Transverse colon (tissue), 4 donors: ENCODE data around the gene ZNF681. TPM values are rescaled to one million over a fixed set of nuclear protein-coding genes. Genes with fewer than 3 reads are reported as not detected.
"Not testable (repeated sequence)": the region's sequence is repeated elsewhere in the genome, so short reads cannot be mapped to it uniquely, and the experiment has no call there.

ENCODE experiments used
- DNase-seq: peaks from one replicate; pipeline ENCODE4 v3.0.0-alpha.2; 2019
- H3K27ac ChIP-seq, 4 donors: fragments of 200-600 bp; sonication (generic); 2 replicates each; pipeline ENCODE4 v1.5.1; 2016 to 2018; ENCODE audit warnings: inconsistent platforms in 4 of 4
- H3K27me3 ChIP-seq: fragments of 200-600 bp; sonication (generic); 2 replicates; pipeline ENCODE4 v1.5.1; 2017; ENCODE audit warnings: inconsistent platforms
- H3K36me3 ChIP-seq, 4 donors: fragments of 200-600 bp; sonication (generic); 2 replicates each; pipeline ENCODE4 v1.5.1; 2017 to 2019; ENCODE audit warnings: inconsistent platforms in 4 of 4
- H3K4me1 ChIP-seq, 4 donors: fragments of 200-600 bp; sonication (generic); 2 replicates each; pipeline ENCODE4 v1.5.1; 2017 to 2020; ENCODE audit warnings: inconsistent platforms in 4 of 4
- H3K4me3 ChIP-seq, 4 donors: fragments of 200-600 bp; sonication (generic); 1 replicate in 1 of 4; 2 replicates in 3 of 4; pipeline versions ENCODE4 v1.5.1 to v1.6.1; 2017 to 2019; ENCODE audit warnings: inconsistent platforms in 4 of 4
- H3K9me3 ChIP-seq, 2 donors: fragments of 200-600 bp; sonication (generic); 2 replicates each; pipeline ENCODE4 v1.5.1; 2017 to 2019; ENCODE audit warnings: inconsistent platforms in 2 of 2
- EP300 ChIP-seq: sonication (generic); formaldehyde crosslinking; IDR thresholded peaks from one replicate; pipeline ENCODE4 v1.6.1; 2017; ENCODE audit warnings: antibody characterized with exemption, low read depth
- POLR2A ChIP-seq: fragments of 450-650 bp; IDR thresholded peaks from one replicate; pipeline ENCODE4 v1.6.1; 2016; ENCODE audit warnings: antibody characterized with exemption, mild to moderate bottlenecking, moderate library complexity
- POLR2AphosphoS5 ChIP-seq, 3 donors: sonication (generic); formaldehyde crosslinking; IDR thresholded peaks; one replicate each; pipeline ENCODE4 v1.6.1; 2016; ENCODE audit warnings: antibody characterized with exemption in 3 of 3
- WGBS, 2 donors: methylation state at CpG; one replicate each; pipeline ENCODE4 v1.1.5; 2018; ENCODE audit warnings: low coverage in 1 of 2; 5-methylcytosine and 5-hydroxymethylcytosine counted together
- in situ Hi-C, 4 donors: fragments of 200-750 bp; cut with MboI; loops; one replicate each; pipeline versions ENCODE4 v1.15.0 to v1.15.1; 2017; ENCODE audit warnings: low sequenced_read_pairs in 3 of 4, low pct_ligation_motif_present in 1 of 4, low pct_unique_long_range_greater_than_20kb in 1 of 4
- intact Hi-C: fragments of 100-400 bp; cut with DNase I; formaldehyde crosslinking; loops from one replicate; pipeline ENCODE4 v1.15.1; 2023; ENCODE audit warnings: low total_unique reads
- total RNA-seq, 4 donors: library from RNA; depleted of rRNA; stranded (reverse); fragments of >200 nt; gene quantifications; one replicate each; pipeline ENCODE4 v1.1.0, GENCODE V29; 2016
- TF ChIP-seq, protein P1 (sequence below), 5 experiments: fragments of 200-600 bp in 3 of 5; fragments of 450-650 bp in 2 of 5; sonication (generic) in 3 of 5; IDR thresholded peaks; 1 replicate in 2 of 5; 2 replicates in 3 of 5; pipeline ENCODE4 v1.5.1; 2016 to 2017; ENCODE audit warnings: antibody characterized with exemption in 5 of 5, inconsistent platforms in 3 of 5, mild to moderate bottlenecking in 2 of 5, moderate library complexity in 1 of 5

ZNF681 gene
- total RNA-seq, 4 donors from 2014 or later, result 0.40 to 2.9 (median 1.5) TPM

- Histone ChIP-seq H3K27ac (peak overlapping the region; percentile 88 to 92 (median 88)), H3K9me3 (no peaks in the 10 kb centered on the region), H3K36me3 (no peaks in the 10 kb centered on the region), H3K27me3 (no peaks in the 10 kb centered on the region), H3K4me3 (peak overlapping the region; percentile 73 to 83 (median 78)), H3K4me1 (peaks cover 0 to 14% (median 2%) of the 10 kb centered on the region in 4 donors)
- in situ Hi-C loops (no loop called here), intact Hi-C loops (no loop called here)
- DNase-seq, result peak; percentile 93
- 5 to 17% methylated on average over 3 to 47 of the region's 51 CpGs for WGBS, 2 donors
- TF ChIP-seq POLR2A (peak; percentile 76), EP300 (no peak), POLR2AphosphoS5 (IDR thresholded peaks at IDR 0.05) (peak; percentile 58 to 82 (median 67))
Measured at GRCh38 chr19:23762884-23763711, 4.4 kb upstream of the ZNF681 start.

- H3K4me3 ChIP-seq, result peak overlapping the region in 3 of 4 donors; percentile 76 to 83 (median 79)
- WGBS, 2 donors, result 11 to 23% methylated on average over 3 to 9 of the region's 9 CpGs
- peaks cover 0 to 20% (median 5%) of the 10 kb centered on the region in 4 donors for H3K4me1 ChIP-seq
- no peaks in the 10 kb centered on the region for H3K36me3 ChIP-seq
- TF ChIP-seq EP300 (no peak), POLR2A (no peak), POLR2AphosphoS5 (IDR thresholded peaks at IDR 0.05) (no peak)
- TF ChIP-seq, protein P1, sequence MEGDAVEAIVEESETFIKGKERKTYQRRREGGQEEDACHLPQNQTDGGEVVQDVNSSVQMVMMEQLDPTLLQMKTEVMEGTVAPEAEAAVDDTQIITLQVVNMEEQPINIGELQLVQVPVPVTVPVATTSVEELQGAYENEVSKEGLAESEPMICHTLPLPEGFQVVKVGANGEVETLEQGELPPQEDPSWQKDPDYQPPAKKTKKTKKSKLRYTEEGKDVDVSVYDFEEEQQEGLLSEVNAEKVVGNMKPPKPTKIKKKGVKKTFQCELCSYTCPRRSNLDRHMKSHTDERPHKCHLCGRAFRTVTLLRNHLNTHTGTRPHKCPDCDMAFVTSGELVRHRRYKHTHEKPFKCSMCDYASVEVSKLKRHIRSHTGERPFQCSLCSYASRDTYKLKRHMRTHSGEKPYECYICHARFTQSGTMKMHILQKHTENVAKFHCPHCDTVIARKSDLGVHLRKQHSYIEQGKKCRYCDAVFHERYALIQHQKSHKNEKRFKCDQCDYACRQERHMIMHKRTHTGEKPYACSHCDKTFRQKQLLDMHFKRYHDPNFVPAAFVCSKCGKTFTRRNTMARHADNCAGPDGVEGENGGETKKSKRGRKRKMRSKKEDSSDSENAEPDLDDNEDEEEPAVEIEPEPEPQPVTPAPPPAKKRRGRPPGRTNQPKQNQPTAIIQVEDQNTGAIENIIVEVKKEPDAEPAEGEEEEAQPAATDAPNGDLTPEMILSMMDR (IDR thresholded peaks at IDR 0.05), result no peak
- no peak for DNase-seq
- in situ Hi-C loops, result no loop called here
- intact Hi-C loops, result no loop called here
- H3K27me3 ChIP-seq, result no peaks in the 10 kb centered on the region
- peak overlapping the region; percentile 88 to 92 (median 88) for H3K27ac ChIP-seq
- no peaks in the 10 kb centered on the region for H3K9me3 ChIP-seq
Measured at GRCh38 chr19:23762548-23762883, 3.8 kb upstream of the ZNF681 start.

GRCh38 chr19:23760326-23760725 is 1.6 kb upstream of the ZNF681 start:
- H3K9me3 ChIP-seq, DNase-seq, H3K4me3 ChIP-seq, H3K27ac ChIP-seq, intact Hi-C loops, H3K36me3 ChIP-seq, H3K27me3 ChIP-seq, in situ Hi-C loops: not testable (repeated sequence)
- H3K4me1 ChIP-seq, result peaks cover 0 to 22% (median 5%) of the 10 kb centered on the region in 4 donors
- WGBS, 2 donors, result 66 to 71% methylated on average over 2 of the region's 2 CpGs

GRCh38 chr19:23743633-23744232 is 15.0 kb downstream of the ZNF681 start:
- H3K27me3 ChIP-seq, H3K4me1 ChIP-seq, H3K27ac ChIP-seq, intact Hi-C loops, H3K4me3 ChIP-seq, in situ Hi-C loops, DNase-seq: not testable (repeated sequence)
- H3K36me3 ChIP-seq, result peaks cover 0 to 24% (median 6%) of the 10 kb centered on the region in 4 donors
- WGBS, 2 donors, result 91 to 92% methylated on average over 1 of the region's 1 CpG
- H3K9me3 ChIP-seq, result peaks cover 54 to 63% of the 10 kb centered on the region in 2 donors

DNA sequence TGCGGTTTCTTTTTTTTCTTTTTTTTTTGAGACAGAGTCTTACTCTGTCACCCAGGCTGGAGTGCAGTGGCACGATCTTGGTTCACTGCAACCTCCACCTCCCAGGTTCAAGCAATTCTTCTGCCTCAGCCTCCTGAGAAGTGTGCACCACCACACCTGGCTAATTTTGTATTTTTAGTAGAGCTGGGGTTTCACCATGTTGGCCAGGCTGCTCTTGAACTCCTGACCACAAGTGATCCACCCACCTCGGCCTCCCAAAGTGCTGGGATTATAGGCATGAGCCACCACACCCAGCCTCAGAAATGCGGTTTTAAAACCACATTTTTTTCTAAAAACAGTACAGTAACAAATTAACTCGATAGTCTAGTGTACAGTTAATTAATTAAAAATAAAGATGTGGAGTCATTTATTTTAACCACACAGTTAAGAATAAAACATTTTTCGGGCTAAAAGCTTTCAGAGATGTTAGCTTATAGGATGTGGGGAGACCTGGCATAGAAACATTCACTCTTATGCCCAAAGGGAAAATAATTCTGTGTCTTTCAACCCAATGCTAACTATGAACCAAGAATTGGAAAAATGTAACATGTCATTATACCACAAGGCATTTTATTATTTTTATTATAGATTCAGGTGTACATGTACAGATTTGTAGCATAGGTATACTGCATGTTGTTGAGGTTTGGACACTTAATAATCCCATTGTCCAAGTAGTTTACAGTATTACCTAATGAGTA is 27.8 kb downstream of the ZNF681 start:
- DNase-seq, H3K4me1 ChIP-seq, H3K4me3 ChIP-seq, in situ Hi-C loops, H3K27ac ChIP-seq, H3K36me3 ChIP-seq, intact Hi-C loops, H3K27me3 ChIP-seq: not testable (repeated sequence)
- peaks cover 4 to 12% of the 10 kb centered on the region in 2 donors for H3K9me3 ChIP-seq
- 78 to 86% methylated on average over 4 to 6 of the region's 6 CpGs for WGBS, 2 donors

- H3K4me3 ChIP-seq, DNase-seq, H3K36me3 ChIP-seq, H3K4me1 ChIP-seq, H3K9me3 ChIP-seq, H3K27ac ChIP-seq, in situ Hi-C loops, intact Hi-C loops, H3K27me3 ChIP-seq: not testable (repeated sequence)
- WGBS, 2 donors, result 0 to 13% methylated on average over 1 to 5 of the region's 6 CpGs
Measured at GRCh38 chr19:23724161-23724560, 34.5 kb downstream of the ZNF681 start.
